ENCODE measurements around the gene AGTPBP1.

The AGTPBP1 gene

GRCh38 chr9:85716031-85716877 lies 25.5 kb downstream of the AGTPBP1 start:
- DNase-seq, result no peak

- no peak for DNase-seq
These were observed 26.2 kb downstream of the AGTPBP1 start for GRCh38 chr9:85715587-85715986.

GRCh38 chr9:85713897-85714296 lies 27.9 kb downstream of the AGTPBP1 start:
- DNase-seq, result no peak

- DNase-seq, result no peak
These were observed 37.0 kb downstream of the AGTPBP1 start for GRCh38 chr9:85704744-85705143.

- no peak for DNase-seq
These were observed 38.4 kb downstream of the AGTPBP1 start for GRCh38 chr9:85703398-85703797.

- no peak for DNase-seq
These were observed 38.9 kb downstream of the AGTPBP1 start for GRCh38 chr9:85702726-85703289.

GRCh38 chr9:85702191-85702590 lies 39.6 kb downstream of the AGTPBP1 start:
- no peak for DNase-seq

- no peak for DNase-seq
These were observed 41.4 kb downstream of the AGTPBP1 start for GRCh38 chr9:85700330-85700729.

- no peak for DNase-seq
These were observed 53.4 kb downstream of the AGTPBP1 start for GRCh38 chr9:85688361-85688760.

GRCh38 chr9:85685081-85685480 lies 56.7 kb downstream of the AGTPBP1 start:
- DNase-seq, result no peak

GRCh38 chr9:85676790-85677189 lies 65.0 kb downstream of the AGTPBP1 start:
- DNase-seq, result no peak

- no peak for DNase-seq
These were observed 74.4 kb downstream of the AGTPBP1 start for GRCh38 chr9:85667374-85667773.

GRCh38 chr9:85666086-85666485 lies 75.7 kb downstream of the AGTPBP1 start:
- DNase-seq, result no peak

GRCh38 chr9:85662573-85662972 lies 79.2 kb downstream of the AGTPBP1 start:
- no peak for DNase-seq

- no peak for DNase-seq
These were observed 83.0 kb downstream of the AGTPBP1 start for GRCh38 chr9:85658716-85659115.

GRCh38 chr9:85653153-85653552 lies 88.6 kb downstream of the AGTPBP1 start:
- DNase-seq, result no peak

- DNase-seq, result no peak
These were observed 94.2 kb downstream of the AGTPBP1 start for GRCh38 chr9:85647571-85647970.

GRCh38 chr9:85645909-85646627 lies 95.7 kb downstream of the AGTPBP1 start:
- no peak for DNase-seq

GRCh38 chr9:85640425-85640824 lies 101.3 kb downstream of the AGTPBP1 start:
- no peak for DNase-seq

GRCh38 chr9:85639675-85640186 lies 102.0 kb downstream of the AGTPBP1 start:
- DNase-seq, result no peak

- DNase-seq, result no peak
These were observed 109.9 kb downstream of the AGTPBP1 start for GRCh38 chr9:85631809-85632208.

- no peak for DNase-seq
These were observed 111.1 kb downstream of the AGTPBP1 start for GRCh38 chr9:85630676-85631075.

- no peak for DNase-seq
These were observed 124.5 kb downstream of the AGTPBP1 start for GRCh38 chr9:85617141-85617670.

Measured in NCI-H1092 (cell line).